Cardiac fibroblast (primary cell): ENCODE measurements around the gene PTK6.

Experiments
- DNase-seq, 2 donors: peaks; one replicate each; pipeline versions ENCODE4 v3.0.0 to v3.0.0-alpha.2; 2010; ENCODE audit warnings: low read depth in 2 of 2
- H3K4me3 ChIP-seq, 2 donors: replicated peaks in 1 of 2; 1 replicate in 1 of 2; 2 replicates in 1 of 2; pipeline ENCODE4 v1.5.1; 2011; ENCODE audit warnings: low read depth in 2 of 2, low read length in 2 of 2, mild to moderate bottlenecking in 2 of 2, moderate library complexity in 1 of 2
- CTCF ChIP-seq: IDR thresholded peaks from one replicate; pipeline ENCODE4 v1.5.1; 2011; ENCODE audit warnings: low read depth, mild to moderate bottlenecking, low read length, inconsistent platforms

PTK6 gene

GRCh38 chr20:63567386-63568169, 30.4 kb upstream of the PTK6 start:
- no peak overlapping the region for H3K4me3 ChIP-seq
- DNase-seq, result no peak
- TF ChIP-seq CTCF, result no peak

- TF ChIP-seq CTCF, result no peak
- DNase-seq, result no peak
- H3K4me3 ChIP-seq, result no peak overlapping the region
These were observed 29.9 kb upstream of the PTK6 start for GRCh38 chr20:63567136-63567385.

GRCh38 chr20:63566395-63567135, 29.4 kb upstream of the PTK6 start:
- no peak for DNase-seq
- TF ChIP-seq CTCF, result no peak
- no peak overlapping the region for H3K4me3 ChIP-seq

GRCh38 chr20:63565699-63566335, 28.6 kb upstream of the PTK6 start:
- no peak for DNase-seq
- TF ChIP-seq CTCF, result no peak
- no peak overlapping the region for H3K4me3 ChIP-seq

- no peak overlapping the region for H3K4me3 ChIP-seq
These were observed 28.0 kb upstream of the PTK6 start for GRCh38 chr20:63565021-63565698.

More at GRCh38 chr20:63565021-63565698, 28.0 kb upstream of the PTK6 start:
- no peak for DNase-seq
- no peak for TF ChIP-seq CTCF
